GM23338 (cell line): ENCODE measurements around the gene SSH2. TPM values are rescaled to one million over a fixed set of nuclear protein-coding genes. Genes with fewer than 3 reads are reported as not detected.

Experiments used
- ATAC-seq: fragments of 200-7000 bp; cut with Tn5 transposase; 3 replicates; pipeline ENCODE4 v1.9.1; 2020
- DNase-seq: peaks from one replicate; pipeline ENCODE4 v3.0.0-alpha.2; 2015; ENCODE audit warnings: low spot score
- H2AFZ ChIP-seq: fragments of 200-600 bp; sonication (generic); 2 replicates; pipeline ENCODE4 v1.8.0; 2016; ENCODE audit warnings: antibody characterized with exemption, mild to moderate bottlenecking, moderate library complexity
- H3F3A ChIP-seq: fragments of 200-600 bp; sonication (generic); replicated peaks from 2 replicates; pipeline ENCODE4 v1.8.0; 2017; ENCODE audit warnings: antibody characterized with exemption, mixed run types, low read depth
- H3K27ac ChIP-seq: fragments of 200-600 bp; sonication (generic); 2 replicates; pipeline ENCODE4 v1.6.1; 2016; ENCODE audit warnings: low read depth
- H3K27me3 ChIP-seq: fragments of 200-600 bp; sonication (generic); 2 replicates; pipeline ENCODE4 v1.8.0; 2016; ENCODE audit warnings: mild to moderate bottlenecking, mixed run types, moderate library complexity; ENCODE audit not compliant: insufficient read depth
- H3K36me3 ChIP-seq: fragments of 200-600 bp; sonication (generic); 2 replicates; pipeline ENCODE4 v1.8.0; 2016; ENCODE audit warnings: mild to moderate bottlenecking; ENCODE audit not compliant: insufficient read depth
- H3K4me1 ChIP-seq: fragments of 200-600 bp; sonication (generic); 2 replicates; pipeline ENCODE4 v1.8.0; 2016; ENCODE audit warnings: mild to moderate bottlenecking, moderate library complexity; ENCODE audit not compliant: insufficient read depth
- H3K4me2 ChIP-seq: fragments of 200-600 bp; sonication (generic); 2 replicates; pipeline ENCODE4 v1.7.1; 2017; ENCODE audit warnings: mixed run types
- H3K4me3 ChIP-seq: fragments of 200-600 bp; sonication (generic); 2 replicates; pipeline ENCODE4 v1.6.1; 2016; ENCODE audit warnings: mixed run types
- H3K79me2 ChIP-seq: fragments of 200-600 bp; sonication (generic); replicated peaks from 2 replicates; pipeline ENCODE4 v1.8.0; 2017; ENCODE audit warnings: mild to moderate bottlenecking; ENCODE audit not compliant: insufficient read depth
- H3K9me2 ChIP-seq: fragments of 200-600 bp; sonication (generic); 2 replicates; pipeline ENCODE4 v1.8.0; 2017; ENCODE audit not compliant: insufficient read depth
- H4K20me1 ChIP-seq: fragments of 200-600 bp; sonication (generic); replicated peaks from 2 replicates; pipeline ENCODE4 v1.8.0; 2017; ENCODE audit warnings: mild to moderate bottlenecking; ENCODE audit not compliant: insufficient read depth
- H3K27ac Mint-ChIP-seq: 2 replicates; pipeline ENCODE4 v1.8.0; 2020; ENCODE audit warnings: inconsistent platforms, mild to moderate bottlenecking, moderate library complexity, mixed read lengths
- H3K27me3 Mint-ChIP-seq: 3 replicates; pipeline ENCODE4 v1.8.0; 2022; ENCODE audit warnings: low read depth, mild to moderate bottlenecking, moderate library complexity, mixed read lengths, inconsistent platforms; ENCODE audit not compliant: insufficient read depth, poor library complexity
- H3K36me3 Mint-ChIP-seq: 3 replicates; pipeline ENCODE4 v1.8.0; 2021; ENCODE audit warnings: low read depth, mild to moderate bottlenecking, inconsistent platforms, moderate library complexity, mixed read lengths
- H3K4me1 Mint-ChIP-seq: 3 replicates; pipeline ENCODE4 v1.8.0; 2020; ENCODE audit warnings: mild to moderate bottlenecking, inconsistent platforms, mixed read lengths
- H3K4me3 Mint-ChIP-seq: 3 replicates; pipeline ENCODE4 v1.8.0; 2021; ENCODE audit warnings: moderate library complexity, mild to moderate bottlenecking, inconsistent platforms, mixed read lengths
- H3K9me3 Mint-ChIP-seq: 3 replicates; pipeline ENCODE4 v1.8.0; 2020; ENCODE audit warnings: moderate library complexity, mild to moderate bottlenecking, inconsistent platforms, mixed read lengths
- CREB1 ChIP-seq: fragments of 250-450 bp; sonication (Bioruptor Pico); IDR thresholded peaks from 2 replicates; pipeline ENCODE4 v1.5.0; 2020; ENCODE audit warnings: low read depth, mild to moderate bottlenecking, moderate library complexity
- CTCF ChIP-seq, 2 experiments: fragments of 200-600 bp in 1 of 2; sonication (generic) in 1 of 2; conservative IDR thresholded peaks; 2 replicates each; pipeline versions ENCODE4 v1.5.1 to v1.6.1; 2016 to 2017; ENCODE audit warnings: antibody characterized with exemption in 2 of 2, low read depth in 2 of 2, mild to moderate bottlenecking in 2 of 2, moderate library complexity in 1 of 2
- EZH2 ChIP-seq: fragments of 200-600 bp; sonication (generic); IDR thresholded peaks from one replicate; pipeline ENCODE4 v1.8.0; 2017; ENCODE audit warnings: antibody characterized with exemption, mild to moderate bottlenecking, low read depth; ENCODE audit not compliant: unreplicated experiment
- EZH2phosphoT487 ChIP-seq: fragments of 200-600 bp; sonication (generic); IDR thresholded peaks from one replicate; pipeline ENCODE4 v1.8.1; 2018; ENCODE audit warnings: antibody characterized with exemption; ENCODE audit not compliant: unreplicated experiment
- JUNB ChIP-seq: IDR thresholded peaks from one replicate; pipeline ENCODE4 v1.6.1; 2016; ENCODE audit warnings: antibody characterized with exemption; ENCODE audit not compliant: unreplicated experiment
- NANOG ChIP-seq: IDR thresholded peaks from 2 replicates; pipeline ENCODE4 v1.6.1; 2016; ENCODE audit warnings: antibody characterized with exemption, borderline replicate concordance
- POLR2AphosphoS5 ChIP-seq: IDR thresholded peaks from 2 replicates; pipeline ENCODE4 v1.6.1; 2016; ENCODE audit warnings: antibody characterized with exemption, low read depth
- STAT1 ChIP-seq: IDR thresholded peaks from one replicate; pipeline ENCODE4 v1.6.1; 2016; ENCODE audit warnings: antibody characterized with exemption; ENCODE audit not compliant: unreplicated experiment
- ZNF114 ChIP-seq: fragments of 250-450 bp; sonication (Bioruptor Pico); IDR thresholded peaks from 2 replicates; pipeline ENCODE4 v1.5.0; 2020; ENCODE audit warnings: mild to moderate bottlenecking, moderate library complexity
- ZNF331 ChIP-seq: fragments of 250-450 bp; sonication (Bioruptor Pico); IDR thresholded peaks from 2 replicates; pipeline ENCODE4 v1.5.0; 2020; ENCODE audit warnings: low read depth, mild to moderate bottlenecking, moderate library complexity
- polyA plus RNA-seq: library from polyadenylated mRNA; unstranded; fragments of >200 nt; fragmentation: Nextera tagmentation; extraction: Ambion mirVana; gene quantifications from 2 replicates; pipeline ENCODE4 v1.2.1, GENCODE V29; 2016
- total RNA-seq: library from RNA; depleted of rRNA; stranded (reverse); fragments of >200 nt; shearing (Covaris generic); gene quantifications from 2 replicates; pipeline ENCODE4 v1.2.3, GENCODE V29; 2014
- TF ChIP-seq, protein P1 (sequence below): fragments of 250-450 bp; sonication (Bioruptor Pico); IDR thresholded peaks from 2 replicates; pipeline ENCODE4 v1.5.0; 2020; ENCODE audit warnings: mild to moderate bottlenecking, moderate library complexity
- TF ChIP-seq, protein P2 (sequence below): IDR thresholded peaks from one replicate; pipeline ENCODE4 v1.6.1; 2018; ENCODE audit warnings: antibody characterized with exemption; ENCODE audit not compliant: unreplicated experiment
- TF ChIP-seq, protein P3 (sequence below): IDR thresholded peaks from 2 replicates; pipeline ENCODE4 v1.6.1; 2016; ENCODE audit warnings: antibody characterized with exemption

Gene SSH2
- total and polyA plus RNA-seq, 2 experiments from 2014 or later: 9.9 to 12.1 TPM

GRCh38 chr17:29764217-29764616 lies 165.8 kb downstream of the SSH2 start:
- peaks cover 8% of the 10 kb centered on the region for H3K27me3 Mint-ChIP-seq
- Histone ChIP-seq H3K9me2 (no peaks in the 10 kb centered on the region), H3K27me3 (peaks cover 14% of the 10 kb centered on the region), H3K27ac (no peak overlapping the region), H3K4me2 (no peak overlapping the region), H3K36me3 (no peaks in the 10 kb centered on the region), H4K20me1 (no peaks in the 10 kb centered on the region), H2AFZ (no peak overlapping the region), H3K79me2 (no peaks in the 10 kb centered on the region), H3K4me1 (peaks cover 11% of the 10 kb centered on the region), H3K4me3 (no peak overlapping the region), H3F3A (no peaks in the 10 kb centered on the region; the same call in 1 of the 2 replicates)
- peaks cover 12% of the 10 kb centered on the region; the same call in 2 of the 3 replicates for H3K4me1 Mint-ChIP-seq
- ATAC-seq (no peak), DNase-seq (no peak)
- no peaks in the 10 kb centered on the region for H3K9me3 Mint-ChIP-seq
- H3K27ac Mint-ChIP-seq: no peak overlapping the region
- H3K36me3 Mint-ChIP-seq: no peaks in the 10 kb centered on the region
- TF ChIP-seq NANOG (no peak), ZNF331 (no peak), EZH2phosphoT487 (no peak), JUNB (no peak), CREB1 (CRISPR knock-in tag) (no peak), EZH2 (no peak), POLR2AphosphoS5 (no peak), ZNF114 (CRISPR knock-in tag) (no peak), CTCF (conservative IDR thresholded peaks at IDR 0.05; ENCODE audit: low read depth in 2 of 2) (no peak), STAT1 (no peak)
- TF ChIP-seq, protein P1, sequence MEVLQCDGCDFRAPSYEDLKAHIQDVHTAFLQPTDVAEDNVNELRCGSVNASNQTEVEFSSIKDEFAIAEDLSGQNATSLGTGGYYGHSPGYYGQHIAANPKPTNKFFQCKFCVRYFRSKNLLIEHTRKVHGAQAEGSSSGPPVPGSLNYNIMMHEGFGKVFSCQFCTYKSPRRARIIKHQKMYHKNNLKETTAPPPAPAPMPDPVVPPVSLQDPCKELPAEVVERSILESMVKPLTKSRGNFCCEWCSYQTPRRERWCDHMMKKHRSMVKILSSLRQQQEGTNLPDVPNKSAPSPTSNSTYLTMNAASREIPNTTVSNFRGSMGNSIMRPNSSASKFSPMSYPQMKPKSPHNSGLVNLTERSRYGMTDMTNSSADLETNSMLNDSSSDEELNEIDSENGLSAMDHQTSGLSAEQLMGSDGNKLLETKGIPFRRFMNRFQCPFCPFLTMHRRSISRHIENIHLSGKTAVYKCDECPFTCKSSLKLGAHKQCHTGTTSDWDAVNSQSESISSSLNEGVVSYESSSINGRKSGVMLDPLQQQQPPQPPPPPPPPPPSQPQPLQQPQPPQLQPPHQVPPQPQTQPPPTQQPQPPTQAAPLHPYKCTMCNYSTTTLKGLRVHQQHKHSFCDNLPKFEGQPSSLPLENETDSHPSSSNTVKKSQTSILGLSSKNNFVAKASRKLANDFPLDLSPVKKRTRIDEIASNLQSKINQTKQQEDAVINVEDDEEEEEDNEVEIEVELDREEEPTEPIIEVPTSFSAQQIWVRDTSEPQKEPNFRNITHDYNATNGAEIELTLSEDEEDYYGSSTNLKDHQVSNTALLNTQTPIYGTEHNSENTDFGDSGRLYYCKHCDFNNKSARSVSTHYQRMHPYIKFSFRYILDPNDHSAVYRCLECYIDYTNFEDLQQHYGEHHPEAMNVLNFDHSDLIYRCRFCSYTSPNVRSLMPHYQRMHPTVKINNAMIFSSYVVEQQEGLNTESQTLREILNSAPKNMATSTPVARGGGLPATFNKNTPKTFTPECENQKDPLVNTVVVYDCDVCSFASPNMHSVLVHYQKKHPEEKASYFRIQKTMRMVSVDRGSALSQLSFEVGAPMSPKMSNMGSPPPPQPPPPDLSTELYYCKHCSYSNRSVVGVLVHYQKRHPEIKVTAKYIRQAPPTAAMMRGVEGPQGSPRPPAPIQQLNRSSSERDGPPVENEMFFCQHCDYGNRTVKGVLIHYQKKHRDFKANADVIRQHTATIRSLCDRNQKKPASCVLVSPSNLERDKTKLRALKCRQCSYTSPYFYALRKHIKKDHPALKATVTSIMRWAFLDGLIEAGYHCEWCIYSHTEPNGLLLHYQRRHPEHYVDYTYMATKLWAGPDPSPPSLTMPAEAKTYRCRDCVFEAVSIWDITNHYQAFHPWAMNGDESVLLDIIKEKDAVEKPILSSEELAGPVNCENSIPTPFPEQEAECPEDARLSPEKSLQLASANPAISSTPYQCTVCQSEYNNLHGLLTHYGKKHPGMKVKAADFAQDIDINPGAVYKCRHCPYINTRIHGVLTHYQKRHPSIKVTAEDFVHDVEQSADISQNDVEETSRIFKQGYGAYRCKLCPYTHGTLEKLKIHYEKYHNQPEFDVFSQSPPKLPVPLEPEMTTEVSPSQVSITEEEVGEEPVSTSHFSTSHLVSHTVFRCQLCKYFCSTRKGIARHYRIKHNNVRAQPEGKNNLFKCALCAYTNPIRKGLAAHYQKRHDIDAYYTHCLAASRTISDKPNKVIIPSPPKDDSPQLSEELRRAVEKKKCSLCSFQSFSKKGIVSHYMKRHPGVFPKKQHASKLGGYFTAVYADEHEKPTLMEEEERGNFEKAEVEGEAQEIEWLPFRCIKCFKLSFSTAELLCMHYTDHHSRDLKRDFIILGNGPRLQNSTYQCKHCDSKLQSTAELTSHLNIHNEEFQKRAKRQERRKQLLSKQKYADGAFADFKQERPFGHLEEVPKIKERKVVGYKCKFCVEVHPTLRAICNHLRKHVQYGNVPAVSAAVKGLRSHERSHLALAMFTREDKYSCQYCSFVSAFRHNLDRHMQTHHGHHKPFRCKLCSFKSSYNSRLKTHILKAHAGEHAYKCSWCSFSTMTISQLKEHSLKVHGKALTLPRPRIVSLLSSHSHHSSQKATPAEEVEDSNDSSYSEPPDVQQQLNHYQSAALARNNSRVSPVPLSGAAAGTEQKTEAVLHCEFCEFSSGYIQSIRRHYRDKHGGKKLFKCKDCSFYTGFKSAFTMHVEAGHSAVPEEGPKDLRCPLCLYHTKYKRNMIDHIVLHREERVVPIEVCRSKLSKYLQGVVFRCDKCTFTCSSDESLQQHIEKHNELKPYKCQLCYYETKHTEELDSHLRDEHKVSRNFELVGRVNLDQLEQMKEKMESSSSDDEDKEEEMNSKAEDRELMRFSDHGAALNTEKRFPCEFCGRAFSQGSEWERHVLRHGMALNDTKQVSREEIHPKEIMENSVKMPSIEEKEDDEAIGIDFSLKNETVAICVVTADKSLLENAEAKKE (CRISPR knock-in tag): no peak
- TF ChIP-seq, protein P2, sequence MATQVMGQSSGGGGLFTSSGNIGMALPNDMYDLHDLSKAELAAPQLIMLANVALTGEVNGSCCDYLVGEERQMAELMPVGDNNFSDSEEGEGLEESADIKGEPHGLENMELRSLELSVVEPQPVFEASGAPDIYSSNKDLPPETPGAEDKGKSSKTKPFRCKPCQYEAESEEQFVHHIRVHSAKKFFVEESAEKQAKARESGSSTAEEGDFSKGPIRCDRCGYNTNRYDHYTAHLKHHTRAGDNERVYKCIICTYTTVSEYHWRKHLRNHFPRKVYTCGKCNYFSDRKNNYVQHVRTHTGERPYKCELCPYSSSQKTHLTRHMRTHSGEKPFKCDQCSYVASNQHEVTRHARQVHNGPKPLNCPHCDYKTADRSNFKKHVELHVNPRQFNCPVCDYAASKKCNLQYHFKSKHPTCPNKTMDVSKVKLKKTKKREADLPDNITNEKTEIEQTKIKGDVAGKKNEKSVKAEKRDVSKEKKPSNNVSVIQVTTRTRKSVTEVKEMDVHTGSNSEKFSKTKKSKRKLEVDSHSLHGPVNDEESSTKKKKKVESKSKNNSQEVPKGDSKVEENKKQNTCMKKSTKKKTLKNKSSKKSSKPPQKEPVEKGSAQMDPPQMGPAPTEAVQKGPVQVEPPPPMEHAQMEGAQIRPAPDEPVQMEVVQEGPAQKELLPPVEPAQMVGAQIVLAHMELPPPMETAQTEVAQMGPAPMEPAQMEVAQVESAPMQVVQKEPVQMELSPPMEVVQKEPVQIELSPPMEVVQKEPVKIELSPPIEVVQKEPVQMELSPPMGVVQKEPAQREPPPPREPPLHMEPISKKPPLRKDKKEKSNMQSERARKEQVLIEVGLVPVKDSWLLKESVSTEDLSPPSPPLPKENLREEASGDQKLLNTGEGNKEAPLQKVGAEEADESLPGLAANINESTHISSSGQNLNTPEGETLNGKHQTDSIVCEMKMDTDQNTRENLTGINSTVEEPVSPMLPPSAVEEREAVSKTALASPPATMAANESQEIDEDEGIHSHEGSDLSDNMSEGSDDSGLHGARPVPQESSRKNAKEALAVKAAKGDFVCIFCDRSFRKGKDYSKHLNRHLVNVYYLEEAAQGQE: no peak
- TF ChIP-seq, protein P3, sequence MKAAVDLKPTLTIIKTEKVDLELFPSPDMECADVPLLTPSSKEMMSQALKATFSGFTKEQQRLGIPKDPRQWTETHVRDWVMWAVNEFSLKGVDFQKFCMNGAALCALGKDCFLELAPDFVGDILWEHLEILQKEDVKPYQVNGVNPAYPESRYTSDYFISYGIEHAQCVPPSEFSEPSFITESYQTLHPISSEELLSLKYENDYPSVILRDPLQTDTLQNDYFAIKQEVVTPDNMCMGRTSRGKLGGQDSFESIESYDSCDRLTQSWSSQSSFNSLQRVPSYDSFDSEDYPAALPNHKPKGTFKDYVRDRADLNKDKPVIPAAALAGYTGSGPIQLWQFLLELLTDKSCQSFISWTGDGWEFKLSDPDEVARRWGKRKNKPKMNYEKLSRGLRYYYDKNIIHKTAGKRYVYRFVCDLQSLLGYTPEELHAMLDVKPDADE: no peak
- no peak overlapping the region for H3K4me3 Mint-ChIP-seq
